Erythroblast (primary cell): Measurements from ENCODE around the gene HSF2BP.

Experiments
- GATA1 ChIP-seq: IDR thresholded peaks from 2 replicates; pipeline ENCODE4 v1.6.1; 2011; ENCODE audit warnings: low read depth, mild to moderate bottlenecking, control low read depth, low read length, moderate library complexity
- POLR2A ChIP-seq: IDR thresholded peaks from 2 replicates; pipeline ENCODE4 v1.6.1; 2011; ENCODE audit warnings: mild to moderate bottlenecking, low read length

DNA sequence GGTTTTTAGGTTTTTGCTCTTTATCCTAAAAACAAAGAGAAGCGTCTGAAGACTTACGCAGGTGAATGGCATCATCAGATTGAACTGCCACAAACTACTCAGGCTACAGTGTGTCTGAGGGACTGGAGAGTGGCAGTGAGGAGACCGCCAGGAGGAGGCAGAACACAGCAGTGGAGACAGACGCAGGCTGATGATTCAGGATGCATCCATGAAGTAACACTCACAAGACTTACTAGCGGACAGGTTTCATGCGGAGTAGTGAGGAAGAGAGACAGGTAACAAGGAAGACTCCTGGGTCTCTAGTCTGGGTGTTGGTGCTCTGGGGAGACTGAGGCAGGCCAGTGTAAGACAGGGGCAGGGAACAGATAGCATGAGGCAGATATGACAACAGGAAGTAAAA is 5.7 kb downstream of the HSF2BP start:
- TF ChIP-seq POLR2A: no peak
- TF ChIP-seq GATA1: no peak
